Large intestine (tissue), 3 donors: ENCODE measurements around the gene CDH18. TPM values are rescaled to one million over a fixed set of nuclear protein-coding genes. Genes with fewer than 3 reads are reported as not detected.

ENCODE experiments used
- DNase-seq, 2 donors: peaks; one replicate each; pipeline versions ENCODE4 v3.0.0 to v3.0.0-alpha.2; 2013
- H3K27ac ChIP-seq: one replicate; pipeline ENCODE4 v1.5.1; 2013; ENCODE audit warnings: low read length
- H3K27me3 ChIP-seq: 2 replicates; pipeline ENCODE4 v1.6.1; 2013; ENCODE audit warnings: low read length; ENCODE audit not compliant: control insufficient read depth, insufficient read depth
- H3K36me3 ChIP-seq: 2 replicates; pipeline ENCODE4 v1.6.1; 2013; ENCODE audit warnings: low read length; ENCODE audit not compliant: control insufficient read depth, insufficient read depth
- H3K4me1 ChIP-seq: one replicate; pipeline ENCODE4 v1.6.1; 2013; ENCODE audit warnings: low read length; ENCODE audit not compliant: control insufficient read depth, insufficient read depth
- H3K4me3 ChIP-seq: one replicate; pipeline ENCODE4 v1.5.1; 2013; ENCODE audit warnings: low read length
- H3K9me3 ChIP-seq: one replicate; pipeline ENCODE4 v1.6.1; 2013; ENCODE audit warnings: mild to moderate bottlenecking, low read depth, low read length, moderate library complexity; ENCODE audit not compliant: control insufficient read depth
- WGBS: methylation state at CpG from one replicate; pipeline ENCODE4 v1.1.5; 2013; ENCODE audit warnings: low lambda C conversion rate; ENCODE audit not compliant: insufficient coverage; 5-methylcytosine and 5-hydroxymethylcytosine counted together
- polyA plus RNA-seq: library from polyadenylated mRNA; unstranded; fragments of 120-200 nt; gene quantifications from one replicate; pipeline ENCODE4 v1.2.1, GENCODE V29; 2013

Gene CDH18
- polyA plus RNA-seq, 1 donor: 1.1 TPM

GRCh38 chr5:19496056-19496455 lies 491.9 kb downstream of the CDH18 start:
- Histone ChIP-seq H3K27me3 (no peaks in the 10 kb centered on the region), H3K9me3 (no peaks in the 10 kb centered on the region), H3K36me3 (no peaks in the 10 kb centered on the region), H3K27ac (no peak overlapping the region), H3K4me1 (no peaks in the 10 kb centered on the region), H3K4me3 (no peak overlapping the region)
- DNase-seq: no peak
- no CpG with 5 or more reads among the region's 2 CpGs for WGBS

DNA sequence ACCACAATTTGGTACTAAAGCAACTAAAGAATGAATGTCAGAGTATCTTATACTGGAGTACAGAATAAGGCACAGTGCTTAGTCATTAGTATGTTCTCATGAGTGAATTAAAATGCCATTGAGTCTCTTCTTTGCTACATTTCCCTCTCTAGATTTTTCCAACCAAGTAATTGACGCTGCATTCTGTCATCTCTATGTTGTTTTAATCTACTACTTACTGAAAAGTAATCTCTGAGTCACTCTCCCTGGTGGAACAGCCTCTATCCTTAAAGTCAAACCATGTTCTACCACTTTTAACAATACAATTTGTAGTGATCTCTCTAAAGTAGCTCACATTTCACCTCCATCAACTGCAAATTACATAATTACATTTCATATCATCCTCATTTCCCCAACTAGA lies 495.1 kb downstream of the CDH18 start:
- H3K27me3 ChIP-seq: no peaks in the 10 kb centered on the region
- no CpG with 5 or more reads among the region's 1 CpG for WGBS

DNA sequence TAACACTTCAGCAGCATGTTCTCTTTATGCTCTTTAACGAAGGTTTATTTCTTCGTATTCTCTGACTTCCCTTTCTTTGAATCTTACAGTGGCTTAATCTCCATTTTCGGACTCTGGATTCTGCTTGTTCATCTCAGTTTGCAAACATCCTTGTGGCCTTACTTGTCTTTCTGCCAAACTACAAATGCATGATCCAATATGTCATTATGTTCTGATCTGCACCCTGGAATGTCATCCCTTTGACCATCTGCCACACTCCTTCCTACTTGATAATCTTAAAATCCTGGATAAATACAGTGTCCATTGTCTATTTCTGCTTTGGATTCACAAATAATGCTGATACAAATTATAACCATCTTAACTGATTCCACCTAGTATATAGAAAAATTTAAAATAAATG lies 499.2 kb downstream of the CDH18 start:
- H3K27ac ChIP-seq: no peak overlapping the region
- DNase-seq: no peak
- 86% methylated on average over 3 of the region's 3 CpGs for WGBS
- no peak overlapping the region for H3K4me3 ChIP-seq
- H3K4me1 ChIP-seq: no peaks in the 10 kb centered on the region
- no peaks in the 10 kb centered on the region for H3K9me3 ChIP-seq
- no peaks in the 10 kb centered on the region for H3K36me3 ChIP-seq
- no peaks in the 10 kb centered on the region for H3K27me3 ChIP-seq

More for the DNA sequence above, 495.1 kb downstream of the CDH18 start:
- Histone ChIP-seq H3K36me3 (no peaks in the 10 kb centered on the region), H3K27ac (no peak overlapping the region), H3K4me1 (no peaks in the 10 kb centered on the region), H3K9me3 (no peaks in the 10 kb centered on the region), H3K4me3 (no peak overlapping the region)
- DNase-seq: no peak

- no peak for DNase-seq
Measured at GRCh38 chr5:19487480-19487879, 500.5 kb downstream of the CDH18 start.

DNA sequence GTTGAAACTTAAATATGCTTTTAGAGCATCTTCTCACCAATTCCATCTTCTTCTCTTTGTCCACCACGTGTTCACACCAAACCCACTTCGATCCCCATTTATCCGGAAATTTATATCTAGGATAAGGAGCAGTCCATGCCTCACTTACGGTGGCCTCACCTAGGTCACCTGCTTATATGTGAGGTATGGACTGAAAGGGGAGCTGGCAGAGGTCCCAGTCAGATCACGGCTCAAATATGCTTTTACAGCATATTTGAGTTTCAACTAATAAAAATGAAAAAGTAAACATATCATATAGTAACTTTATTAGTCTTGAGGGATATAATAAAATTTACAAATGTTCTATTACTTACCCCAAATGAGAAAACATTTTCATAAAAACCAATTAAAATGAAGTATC lies 508.4 kb downstream of the CDH18 start:
- Histone ChIP-seq H3K4me3 (no peak overlapping the region), H3K9me3 (no peaks in the 10 kb centered on the region), H3K27ac (no peak overlapping the region), H3K27me3 (no peaks in the 10 kb centered on the region), H3K36me3 (no peaks in the 10 kb centered on the region), H3K4me1 (no peaks in the 10 kb centered on the region)
- DNase-seq: no peak
- WGBS: 86% methylated on average over 2 of the region's 5 CpGs

More at GRCh38 chr5:19487480-19487879, 500.5 kb downstream of the CDH18 start:
- H3K4me3 ChIP-seq: no peak overlapping the region
- H3K9me3 ChIP-seq: no peaks in the 10 kb centered on the region
- H3K36me3 ChIP-seq: no peaks in the 10 kb centered on the region
- H3K27me3 ChIP-seq: no peaks in the 10 kb centered on the region
- no peaks in the 10 kb centered on the region for H3K4me1 ChIP-seq
- no peak overlapping the region for H3K27ac ChIP-seq

DNA sequence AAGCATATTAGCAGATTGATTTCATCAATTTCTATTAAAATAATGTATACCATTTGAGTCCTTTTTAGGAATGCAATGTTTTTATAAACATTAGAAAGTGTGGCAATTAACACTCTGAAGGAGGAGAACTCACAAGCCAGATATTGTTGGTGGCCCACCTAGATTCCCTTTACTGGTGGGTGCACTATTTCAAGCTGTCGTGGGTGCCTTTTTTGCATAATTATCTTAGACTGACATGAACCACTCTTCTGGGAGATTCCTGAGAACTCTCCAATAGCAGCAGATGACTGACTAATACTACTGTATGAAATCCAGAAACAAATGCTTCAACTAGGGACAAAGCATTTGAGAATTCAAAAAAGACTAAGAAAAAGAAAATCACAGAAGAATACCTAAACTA lies 526.0 kb downstream of the CDH18 start:
- H3K4me3 ChIP-seq: no peak overlapping the region
- WGBS: no CpG with 5 or more reads among the region's 1 CpG
- DNase-seq: no peak
- no peaks in the 10 kb centered on the region for H3K27me3 ChIP-seq
- no peaks in the 10 kb centered on the region for H3K4me1 ChIP-seq
- no peak overlapping the region for H3K27ac ChIP-seq
- H3K9me3 ChIP-seq: no peaks in the 10 kb centered on the region
- no peaks in the 10 kb centered on the region for H3K36me3 ChIP-seq

DNA sequence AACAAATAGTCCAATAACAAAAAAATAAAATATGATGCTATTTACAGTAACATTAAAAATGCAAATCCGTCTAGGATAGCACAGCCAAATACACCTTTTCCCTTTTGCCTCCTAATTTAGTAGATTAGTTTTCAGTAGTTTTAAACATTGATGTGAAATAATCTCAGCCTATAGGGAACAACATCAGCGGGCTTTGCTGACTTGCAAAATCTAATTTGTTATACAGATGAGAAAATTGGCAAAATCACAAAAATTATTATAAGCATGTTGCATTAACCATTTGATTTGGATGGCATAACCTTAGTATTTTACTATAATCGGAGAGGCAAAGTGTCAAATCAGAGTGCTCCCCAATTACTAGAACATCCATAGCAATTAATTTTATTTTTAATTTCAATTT lies 563.5 kb downstream of the CDH18 start:
- H3K9me3 ChIP-seq: no peaks in the 10 kb centered on the region
- no peak overlapping the region for H3K27ac ChIP-seq
- no peaks in the 10 kb centered on the region for H3K36me3 ChIP-seq
- no peaks in the 10 kb centered on the region for H3K4me1 ChIP-seq
- 100% methylated on average over 3 of the region's 3 CpGs for WGBS
- no peaks in the 10 kb centered on the region for H3K27me3 ChIP-seq
- no peak overlapping the region for H3K4me3 ChIP-seq
- no peak for DNase-seq
